Vagina (tissue), 2 donors: ENCODE measurements around the gene UBE2U.

ENCODE experiments used
- CTCF ChIP-seq, 3 experiments: fragments of 450-650 bp in 2 of 3; fragments of 200-600 bp in 1 of 3; sonication (generic) in 1 of 3; IDR thresholded peaks; one replicate each; pipeline ENCODE4 v1.5.1; 2017 to 2019; ENCODE audit warnings: antibody characterized with exemption in 3 of 3, mild to moderate bottlenecking in 2 of 3, moderate library complexity in 2 of 3
- POLR2A ChIP-seq, 2 donors: fragments of 450-650 bp; IDR thresholded peaks; one replicate each; pipeline ENCODE4 v1.6.1; 2017; ENCODE audit warnings: antibody characterized with exemption in 2 of 2, mild to moderate bottlenecking in 2 of 2, moderate library complexity in 2 of 2
- POLR2AphosphoS5 ChIP-seq, 2 donors: sonication (generic); formaldehyde crosslinking; IDR thresholded peaks; one replicate each; pipeline ENCODE4 v1.9.0; 2017; ENCODE audit warnings: antibody characterized with exemption in 2 of 2, mild to moderate bottlenecking in 2 of 2, low read depth in 1 of 2; ENCODE audit not compliant: insufficient read depth in 1 of 2

- no peak for TF ChIP-seq CTCF (IDR thresholded peaks at IDR 0.05)
- no peak for TF ChIP-seq POLR2A (IDR thresholded peaks at IDR 0.05)
- TF ChIP-seq POLR2AphosphoS5 (IDR thresholded peaks at IDR 0.05; ENCODE audit: insufficient read depth in 1 of 2, low read depth in 1 of 2): peak in 1 of 2 donors; percentile 44
Measured at GRCh38 chr1:64308866-64309265, 105.4 kb downstream of the UBE2U start.
